GM12891 (cell line): ENCODE results near the gene MAGEA8.
"Not testable (repeated sequence)": the region's sequence is repeated elsewhere in the genome, so short reads cannot be mapped to it uniquely, and the experiment has no call there.

Source experiments
- DNase-seq: peaks from one replicate; pipeline ENCODE4 v3.0.0; 2011; ENCODE audit warnings: low spot score; ENCODE audit not compliant: insufficient read length
- FAIRE-seq: peaks from 2 replicates; lab custom pipeline; 2011; peaks lifted over from hg19 to GRCh38; lab: Jason Lieb, UNC

The MAGEA8 gene

GRCh38 chrX:149932970-149933369, 52.0 kb downstream of the MAGEA8 start:
- FAIRE-seq, DNase-seq: not testable (repeated sequence)

DNA sequence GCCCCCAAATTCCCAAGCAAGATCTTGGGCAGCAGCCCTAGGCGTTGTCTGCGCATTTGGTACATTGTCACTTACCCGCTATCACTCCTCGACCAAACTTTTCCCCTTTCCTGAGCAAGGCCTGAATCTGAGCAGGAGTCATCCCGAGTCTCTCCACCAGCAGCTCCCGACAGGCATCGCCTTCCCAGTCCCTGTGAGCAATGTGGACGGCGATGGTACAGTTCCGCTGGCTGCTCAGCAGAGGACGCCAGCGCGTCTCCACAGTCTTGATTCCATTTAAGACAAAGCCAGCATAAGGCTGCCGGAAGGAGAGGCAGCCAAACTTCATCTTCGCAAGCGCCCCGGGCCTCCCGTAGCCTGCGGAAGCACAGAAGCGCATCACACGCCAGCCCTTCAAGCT, 52.6 kb downstream of the MAGEA8 start:
- not testable (repeated sequence) for DNase-seq
- peak; percentile 96 for FAIRE-seq
